ENCODE results near the gene MAPK9. TPM values are rescaled to one million over a fixed set of nuclear protein-coding genes. Genes with fewer than 3 reads are reported as not detected.

MAPK9 gene
- total and polyA plus RNA-seq, 9 of the 15 experiments (the other 6 are each of a cell fraction or from before 2014, with no cell fraction given): 4.8 to 58.0 (median 29.9) TPM

DNA sequence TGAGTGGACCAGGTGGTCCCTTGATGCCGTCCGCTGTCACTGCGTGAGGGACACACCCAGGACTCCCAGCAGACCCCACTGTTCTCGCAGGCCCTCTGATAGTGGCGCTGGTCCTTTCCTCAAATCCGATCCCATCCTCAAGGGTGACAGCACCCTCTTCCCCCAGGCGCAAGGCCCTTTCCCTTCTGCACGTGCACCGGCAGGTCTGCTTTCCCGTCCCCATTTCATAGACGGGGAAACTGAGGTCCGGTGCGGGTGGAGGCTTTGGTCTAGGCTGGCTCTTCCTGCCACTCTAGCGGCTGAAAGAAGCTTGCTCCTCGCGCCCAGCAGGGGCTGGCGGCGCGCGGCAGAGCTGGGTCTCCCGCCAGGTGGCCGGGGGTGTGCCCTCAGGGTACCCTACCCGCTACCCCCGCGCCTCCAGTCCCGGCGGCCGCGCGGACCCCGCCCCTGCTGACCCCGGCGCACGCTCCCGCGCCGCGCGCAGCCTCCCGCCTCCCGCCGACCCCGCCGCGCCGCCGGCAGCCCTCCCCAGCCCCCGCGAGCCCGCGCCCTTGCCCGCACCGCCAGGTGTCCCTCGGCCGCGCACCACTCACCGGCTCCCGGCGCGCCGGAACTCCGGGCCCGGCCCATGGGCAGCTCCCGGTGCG is 83.3 kb downstream of the MAPK9 start (continued):
- TF ChIP-seq, protein P1, sequence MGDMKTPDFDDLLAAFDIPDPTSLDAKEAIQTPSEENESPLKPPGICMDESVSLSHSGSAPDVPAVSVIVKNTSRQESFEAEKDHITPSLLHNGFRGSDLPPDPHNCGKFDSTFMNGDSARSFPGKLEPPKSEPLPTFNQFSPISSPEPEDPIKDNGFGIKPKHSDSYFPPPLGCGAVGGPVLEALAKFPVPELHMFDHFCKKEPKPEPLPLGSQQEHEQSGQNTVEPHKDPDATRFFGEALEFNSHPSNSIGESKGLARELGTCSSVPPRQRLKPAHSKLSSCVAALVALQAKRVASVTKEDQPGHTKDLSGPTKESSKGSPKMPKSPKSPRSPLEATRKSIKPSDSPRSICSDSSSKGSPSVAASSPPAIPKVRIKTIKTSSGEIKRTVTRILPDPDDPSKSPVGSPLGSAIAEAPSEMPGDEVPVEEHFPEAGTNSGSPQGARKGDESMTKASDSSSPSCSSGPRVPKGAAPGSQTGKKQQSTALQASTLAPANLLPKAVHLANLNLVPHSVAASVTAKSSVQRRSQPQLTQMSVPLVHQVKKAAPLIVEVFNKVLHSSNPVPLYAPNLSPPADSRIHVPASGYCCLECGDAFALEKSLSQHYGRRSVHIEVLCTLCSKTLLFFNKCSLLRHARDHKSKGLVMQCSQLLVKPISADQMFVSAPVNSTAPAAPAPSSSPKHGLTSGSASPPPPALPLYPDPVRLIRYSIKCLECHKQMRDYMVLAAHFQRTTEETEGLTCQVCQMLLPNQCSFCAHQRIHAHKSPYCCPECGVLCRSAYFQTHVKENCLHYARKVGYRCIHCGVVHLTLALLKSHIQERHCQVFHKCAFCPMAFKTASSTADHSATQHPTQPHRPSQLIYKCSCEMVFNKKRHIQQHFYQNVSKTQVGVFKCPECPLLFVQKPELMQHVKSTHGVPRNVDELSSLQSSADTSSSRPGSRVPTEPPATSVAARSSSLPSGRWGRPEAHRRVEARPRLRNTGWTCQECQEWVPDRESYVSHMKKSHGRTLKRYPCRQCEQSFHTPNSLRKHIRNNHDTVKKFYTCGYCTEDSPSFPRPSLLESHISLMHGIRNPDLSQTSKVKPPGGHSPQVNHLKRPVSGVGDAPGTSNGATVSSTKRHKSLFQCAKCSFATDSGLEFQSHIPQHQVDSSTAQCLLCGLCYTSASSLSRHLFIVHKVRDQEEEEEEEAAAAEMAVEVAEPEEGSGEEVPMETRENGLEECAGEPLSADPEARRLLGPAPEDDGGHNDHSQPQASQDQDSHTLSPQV (IDR thresholded peaks at IDR 0.05): no peak
- TF ChIP-seq, protein P2, sequence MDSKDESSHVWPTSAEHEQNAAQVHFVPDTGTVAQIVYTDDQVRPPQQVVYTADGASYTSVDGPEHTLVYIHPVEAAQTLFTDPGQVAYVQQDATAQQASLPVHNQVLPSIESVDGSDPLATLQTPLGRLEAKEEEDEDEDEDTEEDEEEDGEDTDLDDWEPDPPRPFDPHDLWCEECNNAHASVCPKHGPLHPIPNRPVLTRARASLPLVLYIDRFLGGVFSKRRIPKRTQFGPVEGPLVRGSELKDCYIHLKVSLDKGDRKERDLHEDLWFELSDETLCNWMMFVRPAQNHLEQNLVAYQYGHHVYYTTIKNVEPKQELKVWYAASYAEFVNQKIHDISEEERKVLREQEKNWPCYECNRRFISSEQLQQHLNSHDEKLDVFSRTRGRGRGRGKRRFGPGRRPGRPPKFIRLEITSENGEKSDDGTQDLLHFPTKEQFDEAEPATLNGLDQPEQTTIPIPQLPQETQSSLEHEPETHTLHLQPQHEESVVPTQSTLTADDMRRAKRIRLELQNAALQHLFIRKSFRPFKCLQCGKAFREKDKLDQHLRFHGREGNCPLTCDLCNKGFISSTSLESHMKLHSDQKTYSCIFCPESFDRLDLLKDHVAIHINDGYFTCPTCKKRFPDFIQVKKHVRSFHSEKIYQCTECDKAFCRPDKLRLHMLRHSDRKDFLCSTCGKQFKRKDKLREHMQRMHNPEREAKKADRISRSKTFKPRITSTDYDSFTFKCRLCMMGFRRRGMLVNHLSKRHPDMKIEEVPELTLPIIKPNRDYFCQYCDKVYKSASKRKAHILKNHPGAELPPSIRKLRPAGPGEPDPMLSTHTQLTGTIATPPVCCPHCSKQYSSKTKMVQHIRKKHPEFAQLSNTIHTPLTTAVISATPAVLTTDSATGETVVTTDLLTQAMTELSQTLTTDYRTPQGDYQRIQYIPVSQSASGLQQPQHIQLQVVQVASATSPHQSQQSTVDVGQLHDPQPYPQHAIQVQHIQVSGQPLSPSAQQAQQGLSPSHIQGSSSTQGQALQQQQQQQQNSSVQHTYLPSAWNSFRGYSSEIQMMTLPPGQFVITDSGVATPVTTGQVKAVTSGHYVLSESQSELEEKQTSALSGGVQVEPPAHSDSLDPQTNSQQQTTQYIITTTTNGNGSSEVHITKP (IDR thresholded peaks at IDR 0.05; ENCODE audit: partially characterized antibody): no peak
- TF ChIP-seq THRAP3 (IDR thresholded peaks at IDR 0.05; ENCODE audit: borderline replicate concordance): no peak
- no peak for TF ChIP-seq CHCHD3 (CRISPR knock-in tag; IDR thresholded peaks at IDR 0.05)
- no peak for TF ChIP-seq ATF7 (IDR thresholded peaks at IDR 0.05)
- no peak for TF ChIP-seq HMGN3 (IDR thresholded peaks at IDR 0.05; ENCODE audit: borderline replicate concordance, extremely low read depth, insufficient read length, low read depth, low read length)
- no peak for TF ChIP-seq PTTG1 (tag; IDR thresholded peaks at IDR 0.05; ENCODE audit: low read depth)
- no peak for TF ChIP-seq EP400 (IDR thresholded peaks at IDR 0.05)
- TF ChIP-seq RB1 (IDR thresholded peaks at IDR 0.05; ENCODE audit: low read depth): no peak
- TF ChIP-seq ZNF668 (CRISPR knock-in tag; IDR thresholded peaks at IDR 0.05): no peak
- no peak for TF ChIP-seq RAD21 (CRISPR knock-in tag; conservative IDR thresholded peaks at IDR 0.05 in 1 of 2, IDR thresholded peaks at IDR 0.05 in 1 of 2)

Measured in K562 (cell line).